PFSK-1 (cell line): ENCODE data around the gene BCR.

Experiments
- POLR2AphosphoS5 ChIP-seq: IDR thresholded peaks from 2 replicates; pipeline ENCODE4 v1.6.1; 2012; ENCODE audit warnings: low read depth, mild to moderate bottlenecking, control low read depth, low read length, moderate library complexity
- REST ChIP-seq, 2 experiments: IDR thresholded peaks; 2 replicates each; pipeline versions ENCODE4 v1.6.1 to v1.8.0; 2011 to 2012; ENCODE audit warnings: low read depth in 2 of 2, low read length in 2 of 2, control low read depth in 1 of 2, inconsistent platforms in 1 of 2, mild to moderate bottlenecking in 1 of 2, moderate library complexity in 1 of 2; ENCODE audit not compliant: insufficient read depth in 1 of 2
- SIN3A ChIP-seq: IDR thresholded peaks from 2 replicates; pipeline ENCODE4 v1.6.1; 2012; ENCODE audit warnings: mild to moderate bottlenecking, low read length, moderate library complexity, borderline replicate concordance; ENCODE audit not compliant: insufficient read depth
- TAF1 ChIP-seq: IDR thresholded peaks from 2 replicates; pipeline ENCODE4 v1.6.1; 2012; ENCODE audit warnings: low read length, control low read depth, borderline replicate concordance; ENCODE audit not compliant: insufficient read depth

GRCh38 chr22:23260645-23261581 is 80.6 kb downstream of the BCR start:
- no peak for TF ChIP-seq POLR2AphosphoS5
- TF ChIP-seq SIN3A = no peak
- TF ChIP-seq TAF1 = no peak
- no peak for TF ChIP-seq REST (IDR thresholded peaks at IDR 0.05; ENCODE audit: insufficient read depth in 1 of 2, low read depth in 2 of 2, low read length in 2 of 2)
